ENCODE results near the gene ZNF497.
A peak's percentile ranks its signal among the peaks of the same experiment; 100 is the strongest.
"Not testable (repeated sequence)": the region's sequence is repeated elsewhere in the genome, so short reads cannot be mapped to it uniquely, and the experiment has no call there.

The ZNF497 gene

GRCh38 chr19:58393725-58394033 is 31.1 kb upstream of the ZNF497 start:
- DNase-seq: no peak

GRCh38 chr19:58392945-58393724 is 30.6 kb upstream of the ZNF497 start:
- no peak for DNase-seq

GRCh38 chr19:58388175-58388526 is 25.6 kb upstream of the ZNF497 start:
- DNase-seq: no peak

GRCh38 chr19:58387338-58388174 is 25.0 kb upstream of the ZNF497 start:
- no peak for DNase-seq

- peak; percentile 95 for DNase-seq
Observed at GRCh38 chr19:58386576-58387337, 24.2 kb upstream of the ZNF497 start, which contains the start of gene RPS5. RPS5 (plus strand) TSS chr19:58387269; CDS start chr19:58388138, 869 bp downstream.

- DNase-seq: peak; percentile 32
Observed at GRCh38 chr19:58385891-58386575, 23.5 kb upstream of the ZNF497 start.

GRCh38 chr19:58385313-58385890 is 22.9 kb upstream of the ZNF497 start:
- no peak for DNase-seq

GRCh38 chr19:58382997-58383603 is 20.5 kb upstream of the ZNF497 start:
- DNase-seq: no peak

GRCh38 chr19:58381460-58382212 is 19.1 kb upstream of the ZNF497 start:
- no peak for DNase-seq

- peak; percentile 95 for DNase-seq
Observed at GRCh38 chr19:58380662-58381459, 18.3 kb upstream of the ZNF497 start, which contains the start of gene ZNF837. ZNF837 (minus strand) TSS chr19:58381030; CDS start chr19:58369332, 11,698 bp downstream.

- DNase-seq: no peak
Observed at GRCh38 chr19:58380037-58380661, 17.6 kb upstream of the ZNF497 start.

GRCh38 chr19:58379246-58379645 is 16.7 kb upstream of the ZNF497 start:
- DNase-seq: no peak

GRCh38 chr19:58376724-58377123 is 14.2 kb upstream of the ZNF497 start:
- not testable (repeated sequence) for DNase-seq

GRCh38 chr19:58374200-58374599 is 11.6 kb upstream of the ZNF497 start:
- DNase-seq: no peak

GRCh38 chr19:58372311-58373133 is 10.0 kb upstream of the ZNF497 start:
- no peak for DNase-seq

GRCh38 chr19:58368561-58369360 is 6.2 kb upstream of the ZNF497 start:
- no peak for DNase-seq

- DNase-seq: no peak
Observed at GRCh38 chr19:58367698-58368454, 5.3 kb upstream of the ZNF497 start.
